Calu3 (cell line): Measurements from ENCODE around the gene CEP97. TPM values are rescaled to one million over a fixed set of nuclear protein-coding genes. Genes with fewer than 3 reads are reported as not detected.

Experiments used
- BruUV-seq: library from RNA; stranded (reverse); fragments of 400-500 nt; replicated peaks from 2 replicates; lab custom pipeline; 2021; lab: Mats Ljungman, UMichigan
- CTCF ChIA-PET: fragments of 300-600 bp; sonication (Branson Sonifier 250); formaldehyde crosslinking; loops from one replicate; lab custom pipeline; 2022; ENCODE audit warnings: antibody characterized with exemption; lab: Charles Lee
- DNase-seq: peaks from one replicate; pipeline ENCODE4 v3.0.0; 2022
- H3K27ac Mint-ChIP-seq: one replicate; pipeline ENCODE4 v1.8.0; 2022; ENCODE audit warnings: mixed read lengths; ENCODE audit not compliant: unreplicated experiment
- H3K27me3 Mint-ChIP-seq: one replicate; pipeline ENCODE4 v1.8.0; 2022; ENCODE audit warnings: mixed read lengths; ENCODE audit not compliant: unreplicated experiment
- H3K36me3 Mint-ChIP-seq: one replicate; pipeline ENCODE4 v1.8.0; 2022; ENCODE audit warnings: mild to moderate bottlenecking, moderate library complexity, mixed read lengths; ENCODE audit not compliant: insufficient read depth, unreplicated experiment
- H3K4me1 Mint-ChIP-seq: one replicate; pipeline ENCODE4 v1.8.0; 2022; ENCODE audit warnings: mild to moderate bottlenecking, low read depth, mixed read lengths; ENCODE audit not compliant: unreplicated experiment
- H3K4me3 Mint-ChIP-seq: one replicate; pipeline ENCODE4 v1.8.0; 2022; ENCODE audit warnings: mild to moderate bottlenecking, low read depth, moderate library complexity, mixed read lengths; ENCODE audit not compliant: unreplicated experiment
- H3K9me3 Mint-ChIP-seq: one replicate; pipeline ENCODE4 v1.8.0; 2022; ENCODE audit warnings: low read depth, mixed read lengths; ENCODE audit not compliant: unreplicated experiment
- intact Hi-C: fragments of 100-400 bp; cut with micrococcal nuclease; formaldehyde crosslinking; loops from one replicate; pipeline ENCODE4 v1.10.0; 2022; ENCODE audit not compliant: unreplicated experiment
- total RNA-seq: library from RNA; stranded (reverse); gene quantifications from 2 replicates; pipeline ENCODE4 v1.2.3, GENCODE V29; 2022
- TF ChIP-seq, protein P1 (sequence below): fragments of 200-600 bp; IDR thresholded peaks from one replicate; pipeline ENCODE4 v1.8.0; 2022; ENCODE audit warnings: antibody characterized with exemption; ENCODE audit not compliant: unreplicated experiment

Gene CEP97
- total RNA-seq, 1 experiment from 2014 or later, result 5.4 TPM

DNA sequence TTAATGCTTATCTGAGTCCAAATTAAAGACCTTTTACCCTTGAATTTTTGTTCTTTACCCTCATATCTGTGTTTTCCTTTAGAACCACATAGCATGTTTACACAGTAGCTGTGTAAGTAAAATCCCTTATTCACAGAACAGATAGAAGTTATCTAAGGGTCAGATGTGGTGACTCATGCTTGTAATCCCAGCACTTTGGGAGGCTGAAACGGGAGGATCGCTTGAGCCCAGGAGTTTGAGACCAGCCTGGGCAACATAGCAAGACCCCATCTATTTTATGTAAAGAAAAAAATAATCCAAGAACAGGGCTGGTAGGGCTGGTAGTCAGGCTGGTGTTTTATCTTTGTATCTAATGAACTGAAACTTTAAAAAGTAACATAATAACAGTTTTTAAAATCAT, 77.8 kb downstream of the CEP97 start:
- CTCF ChIA-PET, result interaction anchor here (0.9 to 1.2 kb wide), 2 partner anchors 126 to 734 kb away, joined by 3 to 6 read pairs; partner anchors contain the start of gene ZBTB11
- TF ChIP-seq, protein P1, sequence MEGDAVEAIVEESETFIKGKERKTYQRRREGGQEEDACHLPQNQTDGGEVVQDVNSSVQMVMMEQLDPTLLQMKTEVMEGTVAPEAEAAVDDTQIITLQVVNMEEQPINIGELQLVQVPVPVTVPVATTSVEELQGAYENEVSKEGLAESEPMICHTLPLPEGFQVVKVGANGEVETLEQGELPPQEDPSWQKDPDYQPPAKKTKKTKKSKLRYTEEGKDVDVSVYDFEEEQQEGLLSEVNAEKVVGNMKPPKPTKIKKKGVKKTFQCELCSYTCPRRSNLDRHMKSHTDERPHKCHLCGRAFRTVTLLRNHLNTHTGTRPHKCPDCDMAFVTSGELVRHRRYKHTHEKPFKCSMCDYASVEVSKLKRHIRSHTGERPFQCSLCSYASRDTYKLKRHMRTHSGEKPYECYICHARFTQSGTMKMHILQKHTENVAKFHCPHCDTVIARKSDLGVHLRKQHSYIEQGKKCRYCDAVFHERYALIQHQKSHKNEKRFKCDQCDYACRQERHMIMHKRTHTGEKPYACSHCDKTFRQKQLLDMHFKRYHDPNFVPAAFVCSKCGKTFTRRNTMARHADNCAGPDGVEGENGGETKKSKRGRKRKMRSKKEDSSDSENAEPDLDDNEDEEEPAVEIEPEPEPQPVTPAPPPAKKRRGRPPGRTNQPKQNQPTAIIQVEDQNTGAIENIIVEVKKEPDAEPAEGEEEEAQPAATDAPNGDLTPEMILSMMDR, result no peak
- no peaks in the 10 kb centered on the region for H3K4me1 Mint-ChIP-seq
- H3K27me3 Mint-ChIP-seq, result no peaks in the 10 kb centered on the region
- H3K4me3 Mint-ChIP-seq, result no peak overlapping the region
- H3K27ac Mint-ChIP-seq, result no peak overlapping the region
- intact Hi-C loops, result loop anchor here (10.0 kb wide), 1 partner anchor 107 kb away; no protein-coding TSS in a partner anchor
- no TSS peak for BruUV-seq
- H3K9me3 Mint-ChIP-seq, result no peaks in the 10 kb centered on the region
- no peaks in the 10 kb centered on the region for H3K36me3 Mint-ChIP-seq
- no peak for DNase-seq

DNA sequence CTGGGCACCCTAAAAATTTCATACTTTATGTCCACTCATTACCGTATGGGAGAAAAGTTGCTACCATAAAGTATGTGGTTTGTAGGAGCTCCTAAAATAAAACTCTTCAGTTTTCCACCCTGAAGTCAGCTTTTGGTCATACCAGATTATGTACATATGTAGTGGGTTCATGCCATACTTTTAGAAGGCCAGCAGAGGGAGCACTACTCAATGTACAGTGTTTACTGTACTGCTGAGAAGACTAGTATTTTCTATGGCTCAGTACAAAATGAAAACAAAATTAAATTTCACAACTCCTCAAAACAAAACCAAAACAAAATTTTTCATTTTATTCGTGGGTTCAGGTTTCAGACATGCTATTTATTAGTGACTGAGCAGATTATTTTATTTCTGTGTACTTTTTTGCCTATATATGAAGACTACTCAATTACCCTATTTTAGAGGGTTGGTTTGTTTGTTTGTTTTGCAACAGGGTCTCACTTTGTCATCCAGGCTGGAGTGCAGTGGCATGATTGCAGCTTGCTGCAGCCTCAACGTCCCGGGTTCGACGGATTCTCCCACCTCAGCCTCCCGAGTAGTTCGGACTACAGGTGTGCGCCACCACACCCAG, 78.9 kb downstream of the CEP97 start:
- no peak overlapping the region for H3K27ac Mint-ChIP-seq
- no TSS peak for BruUV-seq
- H3K4me3 Mint-ChIP-seq, result no peak overlapping the region
- CTCF ChIA-PET, result interaction anchor here (0.9 to 1.4 kb wide), 3 partner anchors 127 to 733 kb away, joined by 3 to 6 read pairs (median 4); partner anchors contain the start of gene ZBTB11
- no peaks in the 10 kb centered on the region for H3K4me1 Mint-ChIP-seq
- H3K9me3 Mint-ChIP-seq, result no peaks in the 10 kb centered on the region
- DNase-seq, result peak; percentile 41
- intact Hi-C loops, result loop anchor here (10.0 kb wide), 1 partner anchor 108 kb away; no protein-coding TSS in a partner anchor
- H3K27me3 Mint-ChIP-seq, result no peaks in the 10 kb centered on the region
- no peaks in the 10 kb centered on the region for H3K36me3 Mint-ChIP-seq
- TF ChIP-seq, protein P1, result peak; percentile 40

DNA sequence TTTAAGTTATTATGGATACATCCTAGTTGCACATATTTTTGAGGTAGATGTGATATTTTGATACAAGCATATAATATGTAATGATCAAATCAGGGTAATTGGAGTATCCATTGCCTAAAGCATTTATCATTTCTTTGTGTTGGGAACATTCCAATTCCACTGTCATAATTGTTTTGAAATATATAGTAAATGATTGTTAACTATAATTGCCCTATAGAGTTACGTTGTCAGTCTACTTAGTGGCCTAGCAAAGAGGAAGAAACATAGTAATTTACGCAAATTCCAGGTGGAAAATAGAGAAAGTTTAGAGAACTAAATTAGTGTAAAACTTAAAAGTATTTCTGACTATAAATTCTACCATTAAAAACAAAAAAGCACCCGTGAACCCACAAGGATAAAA, 79.5 kb downstream of the CEP97 start:
- Mint-ChIP-seq H3K4me3 (no peak overlapping the region), H3K36me3 (no peaks in the 10 kb centered on the region), H3K4me1 (no peaks in the 10 kb centered on the region), H3K27me3 (no peaks in the 10 kb centered on the region), H3K27ac (no peak overlapping the region), H3K9me3 (no peaks in the 10 kb centered on the region)
- no TSS peak for BruUV-seq
- TF ChIP-seq, protein P1, result no peak
- CTCF ChIA-PET, result interaction anchor here (1.4 kb wide), 1 partner anchor 421 kb away, joined by 4 read pairs; no protein-coding TSS in a partner anchor
- no peak for DNase-seq
- intact Hi-C loops, result loop anchor here (10.0 kb wide), 1 partner anchor 109 kb away; no protein-coding TSS in a partner anchor

DNA sequence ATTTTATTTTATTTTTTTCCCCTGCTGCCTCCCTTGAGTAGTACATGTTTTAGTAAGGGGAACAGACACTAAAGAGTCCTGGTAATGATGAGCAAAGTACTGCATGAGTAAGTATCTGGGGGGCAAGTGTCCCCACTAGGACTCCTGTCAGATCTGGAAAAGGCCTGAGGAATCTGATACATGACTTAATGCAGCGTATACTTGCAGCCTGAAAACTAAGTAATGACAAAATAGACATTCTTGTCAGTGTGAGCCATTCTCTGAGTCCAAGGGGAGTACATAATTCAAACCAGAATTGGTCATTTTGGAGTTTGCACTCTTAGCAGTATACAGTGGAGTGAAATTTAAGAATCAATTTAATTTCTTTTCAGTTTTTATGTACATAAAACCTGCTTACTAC, 82.1 kb downstream of the CEP97 start:
- Mint-ChIP-seq H3K27me3 (no peaks in the 10 kb centered on the region), H3K9me3 (no peaks in the 10 kb centered on the region), H3K4me3 (no peak overlapping the region), H3K4me1 (no peaks in the 10 kb centered on the region), H3K27ac (no peak overlapping the region), H3K36me3 (no peaks in the 10 kb centered on the region)
- TF ChIP-seq, protein P1, result no peak
- DNase-seq, result no peak
- no TSS peak for BruUV-seq
- intact Hi-C loops, result loop anchor here (5.0 to 10.0 kb wide), 2 partner anchors 112 to 721 kb away; no protein-coding TSS in a partner anchor
- CTCF ChIA-PET, result no interaction called here
